HepG2 (cell line): ENCODE results near the gene TMEM167B. TPM values are rescaled to one million over a fixed set of nuclear protein-coding genes. Genes with fewer than 3 reads are reported as not detected.
A peak's percentile ranks its signal among the peaks of the same experiment; 100 is the strongest.

Source experiments
- AHR ChIP-seq: IDR thresholded peaks from 2 replicates; pipeline ENCODE4 v1.6.1; 2018; ENCODE audit warnings: missing genetic modification reagents, missing compliant biosample characterization
- FOXM1 ChIP-seq: sonication (generic); formaldehyde crosslinking; IDR thresholded peaks from 2 replicates; pipeline ENCODE4 v1.5.0; 2020; ENCODE audit warnings: missing genetic modification reagents
- KDM1A ChIP-seq: IDR thresholded peaks from 2 replicates; pipeline ENCODE4 v1.6.1; 2016; ENCODE audit warnings: missing compliant biosample characterization
- NONO ChIP-seq, 2 experiments: fragments of 450-650 bp in 1 of 2; sonication (generic) in 1 of 2; formaldehyde crosslinking in 1 of 2; IDR thresholded peaks in 1 of 2; conservative IDR thresholded peaks in 1 of 2; 2 replicates each; pipeline versions ENCODE4 v1.6.1 to v1.8.0; 2017 to 2022; ENCODE audit warnings: mild to moderate bottlenecking in 1 of 2, missing genetic modification reagents in 1 of 2, moderate library complexity in 1 of 2
- NR2F2 ChIP-seq: IDR thresholded peaks from 2 replicates; pipeline ENCODE4 v1.6.1; 2012; ENCODE audit warnings: low read depth, inconsistent platforms, borderline replicate concordance
- NR3C1 ChIP-seq: sonication (generic); formaldehyde crosslinking; IDR thresholded peaks from 2 replicates; pipeline ENCODE4 v1.4.0; 2020; ENCODE audit warnings: missing genetic modification reagents
- SIN3A ChIP-seq: IDR thresholded peaks from 2 replicates; pipeline ENCODE4 v1.6.1; 2011; ENCODE audit warnings: low read depth, mild to moderate bottlenecking, control low read depth, low read length, borderline replicate concordance
- TEAD3 ChIP-seq: optimal IDR thresholded peaks from 2 replicates; pipeline ENCODE3; 2016; ENCODE audit warnings: borderline replicate concordance
- ZBTB21 ChIP-seq: sonication (generic); formaldehyde crosslinking; IDR thresholded peaks from 2 replicates; pipeline ENCODE4 v1.4.0; 2020; ENCODE audit warnings: missing genetic modification reagents
- ZNF251 ChIP-seq: sonication (generic); formaldehyde crosslinking; IDR thresholded peaks from 2 replicates; pipeline ENCODE4 v1.9.0; 2021; ENCODE audit warnings: mild to moderate bottlenecking, missing genetic modification reagents
- ZNF343 ChIP-seq: sonication (generic); formaldehyde crosslinking; IDR thresholded peaks from 2 replicates; pipeline ENCODE4 v1.4.0; 2020; ENCODE audit warnings: mild to moderate bottlenecking, missing genetic modification reagents
- ZNF781 ChIP-seq: sonication (generic); formaldehyde crosslinking; IDR thresholded peaks from 2 replicates; pipeline ENCODE4 v1.5.1; 2020; ENCODE audit warnings: borderline replicate concordance, mild to moderate bottlenecking, missing genetic modification reagents; ENCODE audit errors: not compliant biosample characterization
- ZNF792 ChIP-seq: IDR thresholded peaks from 2 replicates; pipeline ENCODE4 v1.6.1; 2016
- ZSCAN29 ChIP-seq: sonication (generic); formaldehyde crosslinking; conservative IDR thresholded peaks from 2 replicates; pipeline ENCODE4 v1.4.0; 2020; ENCODE audit warnings: mild to moderate bottlenecking, missing genetic modification reagents
- polyA plus RNA-seq, 8 experiments: library from polyadenylated mRNA; depleted of rRNA in 3 of 8; stranded (reverse) in 7 of 8; unstranded in 1 of 8; fragments of >200 nt; fragmentation: Illumina TruSeq in 4 of 8; extraction: Trizol in 4 of 8; gene quantifications; 2 replicates each; pipeline versions ENCODE4 v1.2.1 to v1.2.3, GENCODE V29; 2011 to 2016; ENCODE audit warnings: low read depth in 4 of 8, missing spikeins in 1 of 8, mixed read lengths in 1 of 8; ENCODE audit not compliant: insufficient read depth in 1 of 8
- total RNA-seq, 5 experiments: library from RNA; depleted of rRNA; stranded (reverse); fragments of >200 nt; fragmentation: Illumina TruSeq; extraction: Trizol; gene quantifications; 2 replicates each; pipeline ENCODE4 v1.2.3, GENCODE V29; 2016; ENCODE audit warnings: low read depth in 1 of 5
- TF ChIP-seq, protein P1 (sequence below): sonication (generic); formaldehyde crosslinking; IDR thresholded peaks from 2 replicates; pipeline ENCODE4 v1.8.1; 2023; ENCODE audit warnings: mild to moderate bottlenecking, inconsistent platforms, moderate library complexity, missing genetic modification reagents, borderline replicate concordance
- TF ChIP-seq, protein P2 (sequence below): IDR thresholded peaks from 2 replicates; pipeline ENCODE4 v1.6.1; 2016; ENCODE audit warnings: low read depth, control low read depth
- TF ChIP-seq, protein P3 (sequence below): IDR thresholded peaks from 2 replicates; pipeline ENCODE4 v1.6.1; 2012; ENCODE audit warnings: low read depth, low read length, improper control_type of control experiment
- TF ChIP-seq, protein P4 (sequence below): sonication (generic); formaldehyde crosslinking; IDR thresholded peaks from 2 replicates; pipeline ENCODE4 v1.8.1; 2022; ENCODE audit warnings: low read depth, mild to moderate bottlenecking, missing genetic modification reagents
- TF ChIP-seq, protein P5 (sequence below): sonication (generic); formaldehyde crosslinking; IDR thresholded peaks from 2 replicates; pipeline ENCODE4 v1.5.1; 2020; ENCODE audit warnings: missing genetic modification reagents, mild to moderate bottlenecking, borderline replicate concordance
- TF ChIP-seq, protein P6 (sequence below): sonication (generic); formaldehyde crosslinking; IDR thresholded peaks from 2 replicates; pipeline ENCODE4 v1.4.0; 2020; ENCODE audit warnings: mild to moderate bottlenecking, missing genetic modification reagents

Gene TMEM167B
- total and polyA plus RNA-seq, 2 of the 13 experiments (the other 11 are each of a cell fraction or from before 2014, with no cell fraction given): 9.5 to 22.4 TPM

DNA sequence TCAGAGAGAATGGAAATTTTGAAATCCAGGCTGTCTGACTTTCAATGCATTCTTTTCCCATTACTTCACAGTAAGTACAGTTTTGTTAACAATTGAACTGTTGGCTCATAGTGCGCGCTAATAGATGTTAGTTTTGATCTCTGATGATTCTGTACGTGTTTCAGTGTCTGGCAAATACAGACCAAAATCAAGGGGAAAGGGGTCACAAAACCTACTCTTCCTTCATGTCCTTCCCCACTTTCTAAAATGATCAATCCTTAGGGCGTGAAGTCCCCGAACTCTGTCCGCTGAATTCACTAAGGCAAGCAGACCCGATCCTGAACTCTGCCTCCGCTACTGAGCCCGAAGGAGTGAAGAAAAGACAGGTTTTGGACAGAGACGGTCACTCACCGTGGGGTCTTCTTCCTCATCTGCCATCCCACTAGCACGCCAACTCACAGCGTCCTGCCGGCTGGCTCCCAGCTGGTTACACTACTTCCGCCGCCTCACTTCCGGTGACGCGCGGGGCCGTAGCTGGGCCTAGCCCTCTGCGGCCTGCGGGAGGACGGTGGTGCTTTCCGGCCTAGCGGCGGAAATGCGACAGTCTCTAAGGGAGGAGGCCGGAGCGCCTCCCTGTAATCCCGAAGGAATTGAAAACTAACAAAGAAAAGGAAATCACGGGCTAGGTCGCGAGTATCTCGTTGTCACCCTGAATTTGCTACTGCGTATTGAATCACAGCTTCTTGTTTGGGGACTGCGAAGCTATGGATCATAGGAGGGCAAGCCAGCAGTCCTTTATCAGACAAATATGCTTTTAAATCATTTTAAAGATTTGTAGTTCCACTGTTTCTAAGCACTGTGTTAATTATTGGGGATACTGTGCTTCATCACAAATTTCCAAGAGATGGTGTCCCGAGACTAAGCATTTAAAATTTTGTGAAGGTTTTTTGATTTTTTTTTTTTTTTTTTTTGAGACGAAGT, 14.8 kb upstream of the TMEM167B start, which contains the start of gene TAF13 (continued):
- TF ChIP-seq ZNF251 (CRISPR knock-in tag) (no peak), ZNF343 (CRISPR knock-in tag) (no peak), AHR (CRISPR knock-in tag) (peak; percentile 87; the same call in 1 of the 2 replicates), ZSCAN29 (CRISPR knock-in tag) (peak; percentile 85; the same call in 1 of the 2 replicates), NONO (IDR thresholded peaks at IDR 0.05) (no peak), NONO (CRISPR knock-in tag; conservative IDR thresholded peaks at IDR 0.05) (peak; percentile 85), TEAD3 (CRISPR knock-in tag) (peak; percentile 80), ZNF792 (peak; percentile 85), FOXM1 (CRISPR knock-in tag) (no peak), KDM1A (CRISPR knock-in tag) (no peak), NR3C1 (CRISPR knock-in tag) (no peak), ZNF781 (CRISPR knock-in tag) (peak; percentile 84), SIN3A (peak; percentile 96), NR2F2 (peak; percentile 46; the same call in 1 of the 2 replicates), ZBTB21 (CRISPR knock-in tag) (peak; percentile 77)
- TF ChIP-seq, protein P1, sequence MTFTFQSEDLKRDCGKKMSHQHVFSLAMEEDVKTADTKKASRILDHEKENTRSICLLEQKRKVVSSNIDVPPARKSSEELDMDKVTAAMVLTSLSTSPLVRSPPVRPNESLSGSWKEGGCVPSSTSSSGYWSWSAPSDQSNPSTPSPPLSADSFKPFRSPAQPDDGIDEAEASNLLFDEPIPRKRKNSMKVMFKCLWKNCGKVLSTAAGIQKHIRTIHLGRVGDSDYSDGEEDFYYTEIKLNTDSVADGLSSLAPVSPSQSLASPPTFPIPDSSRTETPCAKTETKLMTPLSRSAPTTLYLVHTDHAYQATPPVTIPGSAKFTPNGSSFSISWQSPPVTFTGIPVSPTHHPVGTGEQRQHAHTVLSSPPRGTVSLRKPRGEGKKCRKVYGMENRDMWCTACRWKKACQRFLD (CRISPR knock-in tag): no peak
- TF ChIP-seq, protein P2, sequence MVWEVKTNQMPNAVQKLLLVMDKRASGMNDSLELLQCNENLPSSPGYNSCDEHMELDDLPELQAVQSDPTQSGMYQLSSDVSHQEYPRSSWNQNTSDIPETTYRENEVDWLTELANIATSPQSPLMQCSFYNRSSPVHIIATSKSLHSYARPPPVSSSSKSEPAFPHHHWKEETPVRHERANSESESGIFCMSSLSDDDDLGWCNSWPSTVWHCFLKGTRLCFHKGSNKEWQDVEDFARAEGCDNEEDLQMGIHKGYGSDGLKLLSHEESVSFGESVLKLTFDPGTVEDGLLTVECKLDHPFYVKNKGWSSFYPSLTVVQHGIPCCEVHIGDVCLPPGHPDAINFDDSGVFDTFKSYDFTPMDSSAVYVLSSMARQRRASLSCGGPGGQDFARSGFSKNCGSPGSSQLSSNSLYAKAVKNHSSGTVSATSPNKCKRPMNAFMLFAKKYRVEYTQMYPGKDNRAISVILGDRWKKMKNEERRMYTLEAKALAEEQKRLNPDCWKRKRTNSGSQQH: peak; percentile 97
- TF ChIP-seq, protein P3, sequence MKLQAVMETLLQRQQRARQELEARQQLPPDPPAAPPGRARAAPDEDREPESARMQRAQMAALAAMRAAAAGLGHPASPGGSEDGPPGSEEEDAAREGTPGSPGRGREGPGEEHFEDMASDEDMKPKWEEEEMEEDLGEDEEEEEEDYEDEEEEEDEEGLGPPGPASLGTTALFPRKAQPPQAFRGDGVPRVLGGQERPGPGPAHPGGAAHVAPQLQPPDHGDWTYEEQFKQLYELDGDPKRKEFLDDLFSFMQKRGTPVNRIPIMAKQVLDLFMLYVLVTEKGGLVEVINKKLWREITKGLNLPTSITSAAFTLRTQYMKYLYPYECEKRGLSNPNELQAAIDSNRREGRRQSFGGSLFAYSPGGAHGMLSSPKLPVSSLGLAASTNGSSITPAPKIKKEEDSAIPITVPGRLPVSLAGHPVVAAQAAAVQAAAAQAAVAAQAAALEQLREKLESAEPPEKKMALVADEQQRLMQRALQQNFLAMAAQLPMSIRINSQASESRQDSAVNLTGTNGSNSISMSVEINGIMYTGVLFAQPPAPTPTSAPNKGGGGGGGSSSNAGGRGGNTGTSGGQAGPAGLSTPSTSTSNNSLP: no peak
- TF ChIP-seq, protein P4, sequence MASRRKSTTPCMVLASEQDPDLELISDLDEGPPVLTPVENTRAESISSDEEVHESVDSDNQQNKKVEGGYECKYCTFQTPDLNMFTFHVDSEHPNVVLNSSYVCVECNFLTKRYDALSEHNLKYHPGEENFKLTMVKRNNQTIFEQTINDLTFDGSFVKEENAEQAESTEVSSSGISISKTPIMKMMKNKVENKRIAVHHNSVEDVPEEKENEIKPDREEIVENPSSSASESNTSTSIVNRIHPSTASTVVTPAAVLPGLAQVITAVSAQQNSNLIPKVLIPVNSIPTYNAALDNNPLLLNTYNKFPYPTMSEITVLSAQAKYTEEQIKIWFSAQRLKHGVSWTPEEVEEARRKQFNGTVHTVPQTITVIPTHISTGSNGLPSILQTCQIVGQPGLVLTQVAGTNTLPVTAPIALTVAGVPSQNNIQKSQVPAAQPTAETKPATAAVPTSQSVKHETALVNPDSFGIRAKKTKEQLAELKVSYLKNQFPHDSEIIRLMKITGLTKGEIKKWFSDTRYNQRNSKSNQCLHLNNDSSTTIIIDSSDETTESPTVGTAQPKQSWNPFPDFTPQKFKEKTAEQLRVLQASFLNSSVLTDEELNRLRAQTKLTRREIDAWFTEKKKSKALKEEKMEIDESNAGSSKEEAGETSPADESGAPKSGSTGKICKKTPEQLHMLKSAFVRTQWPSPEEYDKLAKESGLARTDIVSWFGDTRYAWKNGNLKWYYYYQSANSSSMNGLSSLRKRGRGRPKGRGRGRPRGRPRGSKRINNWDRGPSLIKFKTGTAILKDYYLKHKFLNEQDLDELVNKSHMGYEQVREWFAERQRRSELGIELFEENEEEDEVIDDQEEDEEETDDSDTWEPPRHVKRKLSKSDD (CRISPR knock-in tag): no peak; the same call in 1 of the 2 replicates
- TF ChIP-seq, protein P5, sequence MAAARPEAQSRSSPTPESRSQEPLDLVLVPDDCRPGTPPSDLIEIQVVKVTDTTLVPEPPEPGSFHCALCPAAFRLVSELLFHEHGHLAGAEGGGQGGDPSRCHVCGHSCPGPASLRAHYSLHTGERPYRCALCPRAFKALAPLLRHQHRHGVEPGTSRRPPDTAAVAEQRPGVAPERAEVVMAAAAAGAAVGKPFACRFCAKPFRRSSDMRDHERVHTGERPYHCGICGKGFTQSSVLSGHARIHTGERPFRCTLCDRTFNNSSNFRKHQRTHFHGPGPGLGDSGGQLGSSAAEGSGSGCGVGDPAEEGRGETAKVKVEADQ (CRISPR knock-in tag): no peak
- TF ChIP-seq, protein P6, sequence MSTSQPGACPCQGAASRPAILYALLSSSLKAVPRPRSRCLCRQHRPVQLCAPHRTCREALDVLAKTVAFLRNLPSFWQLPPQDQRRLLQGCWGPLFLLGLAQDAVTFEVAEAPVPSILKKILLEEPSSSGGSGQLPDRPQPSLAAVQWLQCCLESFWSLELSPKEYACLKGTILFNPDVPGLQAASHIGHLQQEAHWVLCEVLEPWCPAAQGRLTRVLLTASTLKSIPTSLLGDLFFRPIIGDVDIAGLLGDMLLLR (CRISPR knock-in tag): peak; percentile 81
